ENCODE measurements around the gene KIF27. TPM values are rescaled to one million over a fixed set of nuclear protein-coding genes. Genes with fewer than 3 reads are reported as not detected.
A peak's percentile ranks its signal among the peaks of the same experiment; 100 is the strongest.
"Not testable (repeated sequence)": the region's sequence is repeated elsewhere in the genome, so short reads cannot be mapped to it uniquely, and the experiment has no call there.

KIF27 gene
- polyA plus RNA-seq, 1 donor from 2014 or later, result 1.4 TPM

- Mint-ChIP-seq H3K27me3 (no peaks in the 10 kb centered on the region), H3K4me1 (no peaks in the 10 kb centered on the region), H3K9me3 (no peaks in the 10 kb centered on the region), H3K36me3 (peaks cover 6% of the 10 kb centered on the region), H3K27ac (no peak overlapping the region), H3K4me3 (no peak overlapping the region)
Measured at GRCh38 chr9:83940590-83941303, 19.5 kb upstream of the KIF27 start.

GRCh38 chr9:83937861-83938455, 16.7 kb upstream of the KIF27 start:
- H3K36me3 Mint-ChIP-seq, result peaks cover 5% of the 10 kb centered on the region
- H3K27me3 Mint-ChIP-seq, result no peaks in the 10 kb centered on the region
- no peak overlapping the region for H3K4me3 Mint-ChIP-seq
- H3K27ac Mint-ChIP-seq, result no peak overlapping the region
- H3K4me1 Mint-ChIP-seq, result no peaks in the 10 kb centered on the region
- H3K9me3 Mint-ChIP-seq, result no peaks in the 10 kb centered on the region

- Mint-ChIP-seq H3K36me3 (peaks cover 1% of the 10 kb centered on the region), H3K27me3 (no peaks in the 10 kb centered on the region), H3K4me3 (no peak overlapping the region), H3K27ac (no peak overlapping the region), H3K9me3 (no peaks in the 10 kb centered on the region), H3K4me1 (no peaks in the 10 kb centered on the region)
Measured at GRCh38 chr9:83936523-83936922, 15.3 kb upstream of the KIF27 start.

- no peak overlapping the region for H3K27ac Mint-ChIP-seq
- H3K36me3 Mint-ChIP-seq, result peaks cover 1% of the 10 kb centered on the region
- no peak overlapping the region for H3K4me3 Mint-ChIP-seq
- no peaks in the 10 kb centered on the region for H3K27me3 Mint-ChIP-seq
- H3K4me1 Mint-ChIP-seq, result no peaks in the 10 kb centered on the region
- no peaks in the 10 kb centered on the region for H3K9me3 Mint-ChIP-seq
Measured at GRCh38 chr9:83935276-83935935, 14.2 kb upstream of the KIF27 start.

- no peaks in the 10 kb centered on the region for H3K9me3 Mint-ChIP-seq
- H3K4me1 Mint-ChIP-seq, result no peaks in the 10 kb centered on the region
Measured at GRCh38 chr9:83934569-83935275, 13.5 kb upstream of the KIF27 start.

GRCh38 chr9:83933790-83934189, 12.6 kb upstream of the KIF27 start:
- no peak overlapping the region for H3K4me3 Mint-ChIP-seq
- no peaks in the 10 kb centered on the region for H3K27me3 Mint-ChIP-seq
- no peaks in the 10 kb centered on the region for H3K4me1 Mint-ChIP-seq
- H3K36me3 Mint-ChIP-seq, result peaks cover 1% of the 10 kb centered on the region
- no peak overlapping the region for H3K27ac Mint-ChIP-seq
- H3K9me3 Mint-ChIP-seq, result no peaks in the 10 kb centered on the region

More at GRCh38 chr9:83934569-83935275, 13.5 kb upstream of the KIF27 start:
- Mint-ChIP-seq H3K27ac (peak overlapping the region in 1 of 3 donors; percentile 48), H3K27me3 (no peaks in the 10 kb centered on the region), H3K36me3 (peaks cover 1% of the 10 kb centered on the region), H3K4me3 (no peak overlapping the region)

GRCh38 chr9:83932851-83933250, 11.6 kb upstream of the KIF27 start:
- H3K4me1 Mint-ChIP-seq, result no peaks in the 10 kb centered on the region
- H3K9me3 Mint-ChIP-seq, result no peaks in the 10 kb centered on the region
- no peak overlapping the region for H3K4me3 Mint-ChIP-seq
- H3K27ac Mint-ChIP-seq, result no peak overlapping the region
- H3K27me3 Mint-ChIP-seq, result no peaks in the 10 kb centered on the region
- peaks cover 1% of the 10 kb centered on the region for H3K36me3 Mint-ChIP-seq

GRCh38 chr9:83932011-83932410, 10.8 kb upstream of the KIF27 start:
- no peaks in the 10 kb centered on the region for H3K4me1 Mint-ChIP-seq
- no peak overlapping the region for H3K4me3 Mint-ChIP-seq
- peaks cover 1% of the 10 kb centered on the region for H3K36me3 Mint-ChIP-seq
- peak overlapping the region in 1 of 3 donors; percentile 82 for H3K27ac Mint-ChIP-seq
- no peaks in the 10 kb centered on the region for H3K27me3 Mint-ChIP-seq
- H3K9me3 Mint-ChIP-seq, result no peaks in the 10 kb centered on the region

GRCh38 chr9:83930881-83931280, 9.6 kb upstream of the KIF27 start:
- no peak overlapping the region for H3K4me3 Mint-ChIP-seq
- no peaks in the 10 kb centered on the region for H3K27me3 Mint-ChIP-seq
- peaks cover 1% of the 10 kb centered on the region for H3K36me3 Mint-ChIP-seq
- no peaks in the 10 kb centered on the region for H3K9me3 Mint-ChIP-seq
- H3K27ac Mint-ChIP-seq, result no peak overlapping the region
- no peaks in the 10 kb centered on the region for H3K4me1 Mint-ChIP-seq

- Mint-ChIP-seq H3K9me3 (no peaks in the 10 kb centered on the region), H3K4me1 (no peaks in the 10 kb centered on the region), H3K36me3 (no peaks in the 10 kb centered on the region), H3K27ac (no peak overlapping the region), H3K4me3 (no peak overlapping the region), H3K27me3 (no peaks in the 10 kb centered on the region)
Measured at GRCh38 chr9:83927591-83927990, 6.4 kb upstream of the KIF27 start.

- H3K4me1 Mint-ChIP-seq, result peaks cover 8 to 15% (median 14%) of the 10 kb centered on the region in 3 donors
- no peaks in the 10 kb centered on the region for H3K36me3 Mint-ChIP-seq
- H3K27ac Mint-ChIP-seq, result peak overlapping the region; percentile 95 to 99 (median 97)
Measured at GRCh38 chr9:83920469-83920926, 734 bp downstream of the KIF27 start.

GRCh38 chr9:83919111-83919510, 2.1 kb downstream of the KIF27 start:
- H3K4me3 Mint-ChIP-seq, result peak overlapping the region in 3 of 4 donors; percentile 7 to 74 (median 22)
- H3K36me3 Mint-ChIP-seq, result no peaks in the 10 kb centered on the region
- H3K4me1 Mint-ChIP-seq, result peaks cover 8 to 15% (median 14%) of the 10 kb centered on the region in 3 donors
- no peaks in the 10 kb centered on the region for H3K9me3 Mint-ChIP-seq
- peak overlapping the region in 1 of 3 donors; percentile 26 for H3K27ac Mint-ChIP-seq
- no peaks in the 10 kb centered on the region for H3K27me3 Mint-ChIP-seq

More at GRCh38 chr9:83920469-83920926, 734 bp downstream of the KIF27 start:
- Mint-ChIP-seq H3K27me3 (no peaks in the 10 kb centered on the region), H3K9me3 (no peaks in the 10 kb centered on the region), H3K4me3 (peak overlapping the region; percentile 89 to 95 (median 92))

GRCh38 chr9:83912194-83912593, 9.0 kb downstream of the KIF27 start:
- H3K27ac Mint-ChIP-seq, H3K27me3 Mint-ChIP-seq, H3K36me3 Mint-ChIP-seq, H3K9me3 Mint-ChIP-seq, H3K4me1 Mint-ChIP-seq, H3K4me3 Mint-ChIP-seq: not testable (repeated sequence)

- no peak overlapping the region for H3K4me3 Mint-ChIP-seq
- no peaks in the 10 kb centered on the region for H3K36me3 Mint-ChIP-seq
- no peak overlapping the region for H3K27ac Mint-ChIP-seq
- H3K27me3 Mint-ChIP-seq, result no peaks in the 10 kb centered on the region
- no peaks in the 10 kb centered on the region for H3K9me3 Mint-ChIP-seq
- H3K4me1 Mint-ChIP-seq, result peaks cover 0 to 1% (median 0%) of the 10 kb centered on the region in 3 donors
Measured at GRCh38 chr9:83906144-83906543, 15.1 kb downstream of the KIF27 start.

- not testable (repeated sequence) for H3K4me1 Mint-ChIP-seq
Measured at GRCh38 chr9:83900615-83901014, 20.6 kb downstream of the KIF27 start.

More at GRCh38 chr9:83900615-83901014, 20.6 kb downstream of the KIF27 start:
- not testable (repeated sequence) for H3K27me3 Mint-ChIP-seq, H3K27ac Mint-ChIP-seq, H3K4me3 Mint-ChIP-seq, H3K9me3 Mint-ChIP-seq, H3K36me3 Mint-ChIP-seq
